ENCODE data around the gene DZIP1L. TPM values are rescaled to one million over a fixed set of nuclear protein-coding genes. Genes with fewer than 3 reads are reported as not detected.

DZIP1L gene
- total RNA-seq, 2 experiments from 2014 or later: not detected

- intact Hi-C loops (cut with micrococcal nuclease): no loop called here
- H3K4me1 Mint-ChIP-seq (ENCODE audit: low read depth): no peaks in the 10 kb centered on the region
- peaks cover 3% of the 10 kb centered on the region for H3K9me3 Mint-ChIP-seq
- ATAC-seq (no peak), DNase-seq (no peak)
- H3K36me3 Mint-ChIP-seq (ENCODE audit: low read depth): no peaks in the 10 kb centered on the region
- CTCF ChIA-PET: interaction anchor here (1.1 kb wide), 1 partner anchor 71 kb away, joined by 4 read pairs; no protein-coding TSS in a partner anchor
- no peak overlapping the region for H3K27ac Mint-ChIP-seq
- POLR2A ChIA-PET: no interaction called here
- peaks cover 18% of the 10 kb centered on the region for H3K27me3 Mint-ChIP-seq
- H3K4me3 Mint-ChIP-seq: no peak overlapping the region
- TF ChIP-seq CTCF (IDR thresholded peaks at IDR 0.05): no peak
Observed at GRCh38 chr3:138046955-138047354, 68.5 kb downstream of the DZIP1L start.

GRCh38 chr3:138046085-138046484 is 69.3 kb downstream of the DZIP1L start:
- H3K4me1 Mint-ChIP-seq (ENCODE audit: low read depth): no peaks in the 10 kb centered on the region
- no peaks in the 10 kb centered on the region for H3K36me3 Mint-ChIP-seq (ENCODE audit: low read depth)
- intact Hi-C loops (cut with micrococcal nuclease): no loop called here
- H3K9me3 Mint-ChIP-seq: peaks cover 3% of the 10 kb centered on the region
- no peak for DNase-seq
- no peak overlapping the region for H3K4me3 Mint-ChIP-seq
- H3K27me3 Mint-ChIP-seq: peaks cover 23% of the 10 kb centered on the region
- ChIA-PET CTCF (no interaction called here), POLR2A (no interaction called here)
- no peak for TF ChIP-seq CTCF (IDR thresholded peaks at IDR 0.05)
- ATAC-seq: no peak
- no peak overlapping the region for H3K27ac Mint-ChIP-seq

DNA sequence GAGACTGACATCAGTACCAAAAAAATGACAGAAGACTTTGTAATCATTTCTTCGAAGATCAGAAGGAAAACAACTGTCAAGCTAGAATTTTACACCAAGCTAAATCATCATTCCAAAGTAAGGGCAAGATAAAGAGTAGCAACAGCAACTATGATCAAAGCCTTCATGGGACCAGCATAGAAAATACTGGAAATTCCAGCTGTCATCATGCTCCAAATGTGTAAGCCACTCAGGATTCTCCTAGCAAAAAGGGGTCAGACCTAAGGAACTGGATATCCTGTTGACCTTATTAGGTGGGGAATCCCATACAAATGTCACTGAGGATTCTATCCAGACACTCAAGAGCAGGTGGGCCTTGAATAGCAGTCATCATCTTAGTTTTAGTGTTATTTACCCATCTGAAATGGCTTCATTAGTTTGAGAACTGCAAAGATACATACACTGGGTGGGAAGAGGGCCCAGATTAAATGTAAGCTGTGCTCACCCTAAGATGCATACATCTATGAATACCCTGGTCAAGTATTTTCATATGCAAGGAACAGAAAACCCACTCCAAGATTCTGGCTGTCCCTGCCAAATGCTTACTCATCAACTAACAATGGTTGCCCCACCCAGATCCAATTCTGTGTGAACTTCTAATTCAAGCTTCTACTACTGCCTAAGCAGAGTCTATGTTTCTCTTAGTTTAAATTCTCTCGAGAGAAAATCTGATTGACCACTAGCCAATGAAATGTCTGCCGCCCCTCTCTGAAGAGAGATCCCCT is 72.0 kb downstream of the DZIP1L start:
- TF ChIP-seq CTCF (IDR thresholded peaks at IDR 0.05): no peak
- Mint-ChIP-seq H3K27ac (no peak overlapping the region), H3K4me3 (no peak overlapping the region), H3K27me3 (peaks cover 24% of the 10 kb centered on the region), H3K36me3 (ENCODE audit: low read depth) (no peaks in the 10 kb centered on the region), H3K4me1 (ENCODE audit: low read depth) (no peaks in the 10 kb centered on the region), H3K9me3 (no peaks in the 10 kb centered on the region)
- DNase-seq: no peak
- POLR2A ChIA-PET: interaction anchor here (0.6 kb wide), 1 partner anchor 197 kb away, joined by 4 read pairs; no protein-coding TSS in a partner anchor
- intact Hi-C loops (cut with micrococcal nuclease): no loop called here
- CTCF ChIA-PET: interaction anchor here (0.7 kb wide), 1 partner anchor 9 kb away, joined by 3 read pairs; no protein-coding TSS in a partner anchor
- ATAC-seq: no peak

GRCh38 chr3:138042043-138042442 is 73.4 kb downstream of the DZIP1L start:
- intact Hi-C loops (cut with micrococcal nuclease): no loop called here
- TF ChIP-seq CTCF (IDR thresholded peaks at IDR 0.05): no peak
- Mint-ChIP-seq H3K9me3 (no peaks in the 10 kb centered on the region), H3K27ac (no peak overlapping the region), H3K4me3 (no peak overlapping the region), H3K36me3 (ENCODE audit: low read depth) (no peaks in the 10 kb centered on the region), H3K27me3 (peaks cover 25% of the 10 kb centered on the region), H3K4me1 (ENCODE audit: low read depth) (no peaks in the 10 kb centered on the region)
- no peak for DNase-seq
- POLR2A ChIA-PET: no interaction called here
- CTCF ChIA-PET: interaction anchor here (0.7 to 1.3 kb wide), 2 partner anchors 10 to 139 kb away, joined by 3 to 5 read pairs; no protein-coding TSS in a partner anchor
- ATAC-seq: no peak

- no peak overlapping the region for H3K27ac Mint-ChIP-seq
- peaks cover 22% of the 10 kb centered on the region for H3K27me3 Mint-ChIP-seq
- H3K36me3 Mint-ChIP-seq (ENCODE audit: low read depth): no peaks in the 10 kb centered on the region
- no peaks in the 10 kb centered on the region for H3K4me1 Mint-ChIP-seq (ENCODE audit: low read depth)
- TF ChIP-seq CTCF (IDR thresholded peaks at IDR 0.05): no peak
- intact Hi-C loops (cut with micrococcal nuclease): no loop called here
- no peak for DNase-seq
- no peak overlapping the region for H3K4me3 Mint-ChIP-seq
- POLR2A ChIA-PET: interaction anchor here (0.7 kb wide), 1 partner anchor 31 kb away, joined by 3 read pairs; no protein-coding TSS in a partner anchor
- H3K9me3 Mint-ChIP-seq: no peaks in the 10 kb centered on the region
- CTCF ChIA-PET: interaction anchor here (1.2 kb wide), 1 partner anchor 30 kb away, joined by 3 read pairs; no protein-coding TSS in a partner anchor
- no peak for ATAC-seq
Observed at GRCh38 chr3:138038725-138039462, 76.5 kb downstream of the DZIP1L start.
